GM12878 (cell line): ENCODE measurements around the gene WIPF2. TPM values are rescaled to one million over a fixed set of nuclear protein-coding genes. Genes with fewer than 3 reads are reported as not detected.

Experiments
- ASH2L ChIP-seq: fragments of 300-600, 200-600 bp; sonication (generic); IDR thresholded peaks from 2 replicates; pipeline ENCODE4 v1.6.1; 2017; ENCODE audit warnings: low read depth, mild to moderate bottlenecking, borderline replicate concordance
- CBFB ChIP-seq: IDR thresholded peaks from 2 replicates; pipeline ENCODE4 v1.6.1; 2016; ENCODE audit warnings: antibody characterized with exemption, low read depth
- CBX3 ChIP-seq: fragments of 200-600 bp; sonication (generic); IDR thresholded peaks from 2 replicates; pipeline ENCODE4 v1.6.1; 2016; ENCODE audit warnings: low read depth, borderline replicate concordance
- CEBPB ChIP-seq, 2 experiments: fragments of 150-350 bp in 1 of 2; IDR thresholded peaks; 2 replicates each; pipeline ENCODE4 v1.6.1; 2012 to 2014; ENCODE audit warnings: low read depth in 2 of 2, low read length in 2 of 2, borderline replicate concordance in 1 of 2, inconsistent platforms in 1 of 2
- CHD1 ChIP-seq: IDR thresholded peaks from 2 replicates; pipeline ENCODE4 v1.6.1; 2012; ENCODE audit warnings: low read depth, low read length, improper control_type of control experiment
- CHD2 ChIP-seq: IDR thresholded peaks from 2 replicates; pipeline ENCODE4 v1.6.1; 2011; ENCODE audit warnings: low read depth, low read length, improper control_type of control experiment, borderline replicate concordance
- CREB1 ChIP-seq: IDR thresholded peaks from 2 replicates; pipeline ENCODE4 v1.6.1; 2012; ENCODE audit warnings: low read depth, mild to moderate bottlenecking, inconsistent platforms
- ETV6 ChIP-seq, 2 experiments: fragments of 450-650 bp in 1 of 2; IDR thresholded peaks in 1 of 2; conservative IDR thresholded peaks in 1 of 2; 2 replicates each; pipeline ENCODE4 v1.6.1; 2014; ENCODE audit warnings: antibody characterized with exemption in 1 of 2, borderline replicate concordance in 1 of 2, low read depth in 1 of 2, mild to moderate bottlenecking in 1 of 2, moderate library complexity in 1 of 2
- EZH2 ChIP-seq: IDR thresholded peaks from 2 replicates; pipeline ENCODE4 v1.6.1; 2012; ENCODE audit warnings: low read depth, mild to moderate bottlenecking, control low read depth, inconsistent platforms, low read length, borderline replicate concordance; ENCODE audit not compliant: control insufficient read depth
- IKZF1 ChIP-seq: fragments of 450-650 bp; conservative IDR thresholded peaks from 2 replicates; pipeline ENCODE4 v1.6.1; 2017; ENCODE audit warnings: antibody characterized with exemption, mild to moderate bottlenecking
- NR2C1 ChIP-seq: fragments of 450-650 bp; IDR thresholded peaks from 2 replicates; pipeline ENCODE4 v1.6.1; 2017; ENCODE audit warnings: antibody characterized with exemption, mild to moderate bottlenecking, moderate library complexity
- STAT1 ChIP-seq: fragments of 450-650 bp; conservative IDR thresholded peaks from 2 replicates; pipeline ENCODE4 v1.6.1; 2014; ENCODE audit warnings: antibody characterized with exemption, mild to moderate bottlenecking
- ZSCAN29 ChIP-seq: fragments of 450-650 bp; IDR thresholded peaks from 2 replicates; pipeline ENCODE4 v1.6.1; 2017; ENCODE audit warnings: mild to moderate bottlenecking, moderate library complexity
- ZZZ3 ChIP-seq: IDR thresholded peaks from 2 replicates; pipeline ENCODE4 v1.6.1; 2011; ENCODE audit warnings: low read depth; ENCODE audit not compliant: control insufficient read depth, insufficient read length
- polyA plus RNA-seq, 11 experiments: library from polyadenylated mRNA; depleted of rRNA in 4 of 11; unstranded in 6 of 11; stranded (reverse) in 5 of 11; fragments of >200 nt; fragmentation: Nextera tagmentation in 4 of 11; fragmentation: Illumina TruSeq in 1 of 11; extraction: Ambion mirVana in 4 of 11; extraction: Trizol in 1 of 11; gene quantifications; 1 replicate in 1 of 11; 2 replicates in 10 of 11; pipeline versions ENCODE4 v1.2.1 to v1.2.3, GENCODE V29; 2011 to 2016; ENCODE audit warnings: inconsistent platforms in 2 of 11, missing spikeins in 2 of 11, low read depth in 1 of 11
- total RNA-seq, 4 experiments: library from RNA; depleted of rRNA in 3 of 4; stranded (reverse); fragments of >200 nt in 3 of 4; fragmentation: Illumina TruSeq in 1 of 4; extraction: Trizol in 1 of 4; gene quantifications; 2 replicates each; pipeline versions ENCODE4 v1.2.1 to v1.2.3, GENCODE V29; 2013 to 2021
- TF ChIP-seq, protein P1 (sequence below): fragments of 450-650 bp; IDR thresholded peaks from 2 replicates; pipeline ENCODE4 v1.6.1; 2017; ENCODE audit warnings: mild to moderate bottlenecking
- TF ChIP-seq, protein P2 (sequence below): IDR thresholded peaks from 2 replicates; pipeline ENCODE4 v1.6.1; 2011; ENCODE audit warnings: mild to moderate bottlenecking, low read depth, low read length, moderate library complexity; ENCODE audit not compliant: insufficient replicate concordance
- TF ChIP-seq, protein P3 (sequence below): fragments of 450-650 bp; IDR thresholded peaks from 2 replicates; pipeline ENCODE4 v1.6.1; 2016; ENCODE audit warnings: mild to moderate bottlenecking
- TF ChIP-seq, protein P4 (sequence below): IDR thresholded peaks from 2 replicates; pipeline ENCODE4 v1.6.1; 2011; ENCODE audit warnings: low read depth, mild to moderate bottlenecking, low read length, moderate library complexity, borderline replicate concordance; ENCODE audit errors: extremely low read depth
- TF ChIP-seq, protein P5 (sequence below): IDR thresholded peaks from 2 replicates; pipeline ENCODE4 v1.6.1; 2012; ENCODE audit warnings: low read depth, low read length, improper control_type of control experiment
- TF ChIP-seq, protein P6 (sequence below): fragments of 450-650 bp; IDR thresholded peaks from 2 replicates; pipeline ENCODE4 v1.6.1; 2016; ENCODE audit warnings: mild to moderate bottlenecking

The WIPF2 gene
- total and polyA plus RNA-seq, 10 of the 15 experiments (the other 5 are each of a cell fraction or from before 2014, with no cell fraction given): 4.2 to 20.8 (median 7.1) TPM

DNA sequence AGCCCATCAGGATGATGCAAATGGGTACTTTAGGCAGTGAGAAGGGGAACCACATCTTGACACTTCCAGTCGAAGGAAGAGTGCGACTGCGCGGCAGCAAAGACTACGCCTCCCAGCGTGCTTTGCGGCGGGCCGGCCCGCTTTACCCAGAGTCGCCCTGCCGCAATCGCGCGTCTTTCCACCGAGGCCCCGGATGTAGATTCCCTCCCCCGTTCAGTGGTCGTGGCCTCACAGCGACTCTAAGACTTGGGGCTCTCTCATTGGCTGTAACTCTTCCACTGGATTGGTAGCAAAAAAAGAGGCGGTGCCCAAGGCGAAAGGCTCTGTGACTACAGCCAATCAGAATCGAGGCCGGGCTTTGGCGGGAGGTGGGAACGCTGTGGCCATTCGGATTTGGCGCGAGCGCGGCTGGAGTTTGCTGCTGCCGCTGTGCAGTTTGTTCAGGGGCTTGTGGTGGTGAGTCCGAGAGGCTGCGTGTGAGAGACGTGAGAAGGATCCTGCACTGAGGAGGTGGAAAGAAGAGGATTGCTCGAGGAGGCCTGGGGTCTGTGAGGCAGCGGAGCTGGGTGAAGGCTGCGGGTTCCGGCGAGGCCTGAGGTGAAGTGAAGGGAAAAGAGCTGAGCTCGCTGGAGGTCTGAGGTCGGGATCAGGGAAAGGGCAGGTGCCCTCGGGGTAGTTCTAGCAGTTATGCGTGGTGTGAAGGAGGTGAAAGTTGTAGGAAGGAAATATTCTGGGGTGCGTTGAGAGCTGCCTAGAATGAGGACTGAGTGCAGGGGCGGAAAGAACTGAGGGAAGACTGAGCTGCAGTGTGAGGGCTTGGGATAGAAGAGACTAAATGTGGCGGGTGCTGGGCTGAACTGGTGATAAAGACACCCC lies 68.6 kb downstream of the WIPF2 start, which contains the start of gene CDC6 (continued):
- TF ChIP-seq, protein P1, sequence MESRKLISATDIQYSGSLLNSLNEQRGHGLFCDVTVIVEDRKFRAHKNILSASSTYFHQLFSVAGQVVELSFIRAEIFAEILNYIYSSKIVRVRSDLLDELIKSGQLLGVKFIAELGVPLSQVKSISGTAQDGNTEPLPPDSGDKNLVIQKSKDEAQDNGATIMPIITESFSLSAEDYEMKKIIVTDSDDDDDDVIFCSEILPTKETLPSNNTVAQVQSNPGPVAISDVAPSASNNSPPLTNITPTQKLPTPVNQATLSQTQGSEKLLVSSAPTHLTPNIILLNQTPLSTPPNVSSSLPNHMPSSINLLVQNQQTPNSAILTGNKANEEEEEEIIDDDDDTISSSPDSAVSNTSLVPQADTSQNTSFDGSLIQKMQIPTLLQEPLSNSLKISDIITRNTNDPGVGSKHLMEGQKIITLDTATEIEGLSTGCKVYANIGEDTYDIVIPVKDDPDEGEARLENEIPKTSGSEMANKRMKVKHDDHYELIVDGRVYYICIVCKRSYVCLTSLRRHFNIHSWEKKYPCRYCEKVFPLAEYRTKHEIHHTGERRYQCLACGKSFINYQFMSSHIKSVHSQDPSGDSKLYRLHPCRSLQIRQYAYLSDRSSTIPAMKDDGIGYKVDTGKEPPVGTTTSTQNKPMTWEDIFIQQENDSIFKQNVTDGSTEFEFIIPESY: no peak
- TF ChIP-seq ASH2L (no peak), STAT1 (no peak), CHD2 (peak; percentile 89), CHD1 (no peak), ETV6 (conservative IDR thresholded peaks at IDR 0.05 in 1 of 2, IDR thresholded peaks at IDR 0.05 in 1 of 2; ENCODE audit: borderline replicate concordance in 1 of 2, low read depth in 1 of 2) (no peak), IKZF1 (peak; percentile 84), CREB1 (peak; percentile 64; the same call in 1 of the 2 replicates), EZH2 (no peak), CBX3 (no peak), ZZZ3 (no peak), ZSCAN29 (no peak), CBFB (peak; percentile 73), NR2C1 (peak; percentile 78), CEBPB (IDR thresholded peaks at IDR 0.05; ENCODE audit: borderline replicate concordance in 1 of 2, low read depth in 2 of 2, low read length in 2 of 2) (no peak)
- TF ChIP-seq, protein P2, sequence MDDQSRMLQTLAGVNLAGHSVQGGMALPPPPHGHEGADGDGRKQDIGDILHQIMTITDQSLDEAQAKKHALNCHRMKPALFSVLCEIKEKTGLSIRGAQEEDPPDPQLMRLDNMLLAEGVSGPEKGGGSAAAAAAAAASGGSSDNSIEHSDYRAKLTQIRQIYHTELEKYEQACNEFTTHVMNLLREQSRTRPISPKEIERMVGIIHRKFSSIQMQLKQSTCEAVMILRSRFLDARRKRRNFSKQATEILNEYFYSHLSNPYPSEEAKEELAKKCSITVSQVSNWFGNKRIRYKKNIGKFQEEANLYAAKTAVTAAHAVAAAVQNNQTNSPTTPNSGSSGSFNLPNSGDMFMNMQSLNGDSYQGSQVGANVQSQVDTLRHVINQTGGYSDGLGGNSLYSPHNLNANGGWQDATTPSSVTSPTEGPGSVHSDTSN: no peak
- TF ChIP-seq, protein P3, sequence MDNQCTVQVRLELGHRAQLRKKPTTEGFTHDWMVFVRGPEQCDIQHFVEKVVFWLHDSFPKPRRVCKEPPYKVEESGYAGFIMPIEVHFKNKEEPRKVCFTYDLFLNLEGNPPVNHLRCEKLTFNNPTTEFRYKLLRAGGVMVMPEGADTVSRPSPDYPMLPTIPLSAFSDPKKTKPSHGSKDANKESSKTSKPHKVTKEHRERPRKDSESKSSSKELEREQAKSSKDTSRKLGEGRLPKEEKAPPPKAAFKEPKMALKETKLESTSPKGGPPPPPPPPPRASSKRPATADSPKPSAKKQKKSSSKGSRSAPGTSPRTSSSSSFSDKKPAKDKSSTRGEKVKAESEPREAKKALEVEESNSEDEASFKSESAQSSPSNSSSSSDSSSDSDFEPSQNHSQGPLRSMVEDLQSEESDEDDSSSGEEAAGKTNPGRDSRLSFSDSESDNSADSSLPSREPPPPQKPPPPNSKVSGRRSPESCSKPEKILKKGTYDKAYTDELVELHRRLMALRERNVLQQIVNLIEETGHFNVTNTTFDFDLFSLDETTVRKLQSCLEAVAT: peak; percentile 53; the same call in 1 of the 2 replicates
- TF ChIP-seq, protein P4, sequence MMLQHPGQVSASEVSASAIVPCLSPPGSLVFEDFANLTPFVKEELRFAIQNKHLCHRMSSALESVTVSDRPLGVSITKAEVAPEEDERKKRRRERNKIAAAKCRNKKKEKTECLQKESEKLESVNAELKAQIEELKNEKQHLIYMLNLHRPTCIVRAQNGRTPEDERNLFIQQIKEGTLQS: no peak
- TF ChIP-seq, protein P5, sequence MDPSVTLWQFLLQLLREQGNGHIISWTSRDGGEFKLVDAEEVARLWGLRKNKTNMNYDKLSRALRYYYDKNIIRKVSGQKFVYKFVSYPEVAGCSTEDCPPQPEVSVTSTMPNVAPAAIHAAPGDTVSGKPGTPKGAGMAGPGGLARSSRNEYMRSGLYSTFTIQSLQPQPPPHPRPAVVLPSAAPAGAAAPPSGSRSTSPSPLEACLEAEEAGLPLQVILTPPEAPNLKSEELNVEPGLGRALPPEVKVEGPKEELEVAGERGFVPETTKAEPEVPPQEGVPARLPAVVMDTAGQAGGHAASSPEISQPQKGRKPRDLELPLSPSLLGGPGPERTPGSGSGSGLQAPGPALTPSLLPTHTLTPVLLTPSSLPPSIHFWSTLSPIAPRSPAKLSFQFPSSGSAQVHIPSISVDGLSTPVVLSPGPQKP: no peak
- TF ChIP-seq, protein P6, sequence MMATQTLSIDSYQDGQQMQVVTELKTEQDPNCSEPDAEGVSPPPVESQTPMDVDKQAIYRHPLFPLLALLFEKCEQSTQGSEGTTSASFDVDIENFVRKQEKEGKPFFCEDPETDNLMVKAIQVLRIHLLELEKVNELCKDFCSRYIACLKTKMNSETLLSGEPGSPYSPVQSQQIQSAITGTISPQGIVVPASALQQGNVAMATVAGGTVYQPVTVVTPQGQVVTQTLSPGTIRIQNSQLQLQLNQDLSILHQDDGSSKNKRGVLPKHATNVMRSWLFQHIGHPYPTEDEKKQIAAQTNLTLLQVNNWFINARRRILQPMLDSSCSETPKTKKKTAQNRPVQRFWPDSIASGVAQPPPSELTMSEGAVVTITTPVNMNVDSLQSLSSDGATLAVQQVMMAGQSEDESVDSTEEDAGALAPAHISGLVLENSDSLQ: peak; percentile 56
